HG02588 (cell line): ENCODE data around the gene EXOC6B.
A peak's percentile ranks its signal among the peaks of the same experiment; 100 is the strongest.

Experiments
- ATAC-seq: cut with Tn5 transposase; IDR thresholded peaks from one replicate; pipeline ENCODE4 v1.9.1; 2021; ENCODE audit warnings: mild to moderate bottlenecking, moderate library complexity; ENCODE audit not compliant: unreplicated experiment

Gene EXOC6B

GRCh38 chr2:72388263-72388662 lies 437.6 kb downstream of the EXOC6B start:
- ATAC-seq, result no peak

- no peak for ATAC-seq
Observed at GRCh38 chr2:72386288-72386687, 439.5 kb downstream of the EXOC6B start.

- no peak for ATAC-seq
Observed at GRCh38 chr2:72378753-72379348, 447.0 kb downstream of the EXOC6B start.

- no peak for ATAC-seq
Observed at GRCh38 chr2:72367530-72368225, 458.2 kb downstream of the EXOC6B start.

- ATAC-seq, result no peak
Observed at GRCh38 chr2:72363406-72363805, 462.4 kb downstream of the EXOC6B start.

GRCh38 chr2:72362733-72363132 lies 463.1 kb downstream of the EXOC6B start:
- no peak for ATAC-seq

GRCh38 chr2:72361521-72361920 lies 464.3 kb downstream of the EXOC6B start:
- ATAC-seq, result no peak

GRCh38 chr2:72361042-72361441 lies 464.8 kb downstream of the EXOC6B start:
- ATAC-seq, result no peak

GRCh38 chr2:72350852-72351251 lies 475.0 kb downstream of the EXOC6B start:
- ATAC-seq, result no peak

- ATAC-seq, result no peak
Observed at GRCh38 chr2:72349016-72349415, 476.8 kb downstream of the EXOC6B start.

GRCh38 chr2:72347081-72347480 lies 478.8 kb downstream of the EXOC6B start:
- no peak for ATAC-seq

GRCh38 chr2:72341639-72342038 lies 484.2 kb downstream of the EXOC6B start:
- no peak for ATAC-seq

- ATAC-seq, result no peak
Observed at GRCh38 chr2:72340665-72341064, 485.2 kb downstream of the EXOC6B start.

GRCh38 chr2:72338076-72338475 lies 487.8 kb downstream of the EXOC6B start:
- ATAC-seq, result no peak

- ATAC-seq, result no peak
Observed at GRCh38 chr2:72332720-72333119, 493.1 kb downstream of the EXOC6B start.

GRCh38 chr2:72330652-72331051 lies 495.2 kb downstream of the EXOC6B start:
- ATAC-seq, result no peak

- no peak for ATAC-seq
Observed at GRCh38 chr2:72326759-72327158, 499.1 kb downstream of the EXOC6B start.

- ATAC-seq, result peak; percentile 80
Observed at GRCh38 chr2:72325592-72326422, 500.0 kb downstream of the EXOC6B start.

- ATAC-seq, result no peak
Observed at GRCh38 chr2:72316774-72317173, 509.1 kb downstream of the EXOC6B start.

- no peak for ATAC-seq
Observed at GRCh38 chr2:72300147-72300684, 525.6 kb downstream of the EXOC6B start.

- ATAC-seq, result no peak
Observed at GRCh38 chr2:72293620-72294019, 532.2 kb downstream of the EXOC6B start.

GRCh38 chr2:72292433-72292832 lies 533.4 kb downstream of the EXOC6B start:
- no peak for ATAC-seq
